B cell (primary cell): ENCODE measurements around the gene IL18R1.

Experiments used
- CTCF ChIP-seq: fragments of 200-600 bp; IDR thresholded peaks from one replicate; pipeline ENCODE4 v1.8.0; 2022; ENCODE audit warnings: antibody characterized with exemption, mild to moderate bottlenecking
- EZH2 ChIP-seq: IDR thresholded peaks from 2 replicates; pipeline ENCODE4 v1.6.1; 2012; ENCODE audit warnings: borderline replicate concordance, low read depth, mild to moderate bottlenecking, moderate library complexity, low read length; ENCODE audit not compliant: insufficient read depth, poor library complexity, severe bottlenecking

GRCh38 chr2:102321941-102322719 lies 33.5 kb upstream of the IL18R1 start:
- TF ChIP-seq CTCF = no peak
- TF ChIP-seq EZH2 = no peak
